Measurements from ENCODE around the gene ZNF569. TPM values are rescaled to one million over a fixed set of nuclear protein-coding genes. Genes with fewer than 3 reads are reported as not detected.
A peak's percentile ranks its signal among the peaks of the same experiment; 100 is the strongest.

The ZNF569 gene
- total RNA-seq: 5.2 TPM
- long read RNA-seq, full-length matches to known transcripts: 4 of 7 reads
- long read RNA-seq, partial matches to known transcripts: 0 of 7 reads
- long read RNA-seq, other reads (novel, unspliced or antisense): 3 of 7 reads

- peak; percentile 94 for DNase-seq
- H3K27ac ChIP-seq: peak within 1 kb of the TSS; percentile 93
- H3K9me3 ChIP-seq: peaks cover 14% of the 10 kb centered on the region
- peaks cover 5% of the 10 kb centered on the region for H3K36me3 ChIP-seq
- peak; percentile 89 for ATAC-seq
- no peaks in the 10 kb centered on the region for H3K27me3 ChIP-seq
- H3K4me3 ChIP-seq: peak within 1 kb of the TSS; percentile 85
- intact Hi-C loops (cut with DNase I): no loop called here
- peaks cover 21% of the 10 kb centered on the region for H3K4me1 ChIP-seq
- TF ChIP-seq CTCF (IDR thresholded peaks at IDR 0.05): no peak
Measured at GRCh38 chr19:37466798-37467607, at the start of gene ZNF569. ZNF569 (minus strand) TSS chr19:37467444; CDS start chr19:37444921, 22,523 bp downstream.

GRCh38 chr19:37513397-37513796 is 46.2 kb upstream of the ZNF569 start:
- Histone ChIP-seq H3K27me3 (no peaks in the 10 kb centered on the region), H3K4me1 (no peaks in the 10 kb centered on the region), H3K4me3 (no peak overlapping the region), H3K9me3 (peaks cover 8% of the 10 kb centered on the region), H3K36me3 (no peaks in the 10 kb centered on the region), H3K27ac (no peak overlapping the region)
- DNase-seq (no peak), ATAC-seq (no peak)
- no peak for TF ChIP-seq CTCF (IDR thresholded peaks at IDR 0.05)
- intact Hi-C loops (cut with DNase I): no loop called here

- ATAC-seq (no peak), DNase-seq (no peak)
- peaks cover 8% of the 10 kb centered on the region for H3K9me3 ChIP-seq
- H3K27me3 ChIP-seq: no peaks in the 10 kb centered on the region
- no peak overlapping the region for H3K4me3 ChIP-seq
- intact Hi-C loops (cut with DNase I): no loop called here
- TF ChIP-seq CTCF (IDR thresholded peaks at IDR 0.05): no peak
- no peaks in the 10 kb centered on the region for H3K36me3 ChIP-seq
- H3K4me1 ChIP-seq: no peaks in the 10 kb centered on the region
- no peak overlapping the region for H3K27ac ChIP-seq
Measured at GRCh38 chr19:37511821-37512220, 44.6 kb upstream of the ZNF569 start.

GRCh38 chr19:37511186-37511585 is 43.9 kb upstream of the ZNF569 start:
- no peak overlapping the region for H3K27ac ChIP-seq
- H3K4me1 ChIP-seq: no peaks in the 10 kb centered on the region
- H3K4me3 ChIP-seq: no peak overlapping the region
- no peaks in the 10 kb centered on the region for H3K36me3 ChIP-seq
- ATAC-seq (no peak), DNase-seq (no peak)
- intact Hi-C loops (cut with DNase I): no loop called here
- H3K27me3 ChIP-seq: no peaks in the 10 kb centered on the region
- no peak for TF ChIP-seq CTCF (IDR thresholded peaks at IDR 0.05)
- H3K9me3 ChIP-seq: peaks cover 8% of the 10 kb centered on the region

GRCh38 chr19:37507167-37507464 is 39.9 kb upstream of the ZNF569 start:
- intact Hi-C loops (cut with DNase I): no loop called here
- Histone ChIP-seq H3K4me3 (peak overlapping the region; percentile 67), H3K4me1 (no peaks in the 10 kb centered on the region), H3K27me3 (no peaks in the 10 kb centered on the region), H3K27ac (peak overlapping the region; percentile 93), H3K36me3 (no peaks in the 10 kb centered on the region), H3K9me3 (no peaks in the 10 kb centered on the region)
- no peak for TF ChIP-seq CTCF (IDR thresholded peaks at IDR 0.05)
- ATAC-seq: no peak
- no peak for DNase-seq
